ENCODE data around the gene EHD2.

DNA sequence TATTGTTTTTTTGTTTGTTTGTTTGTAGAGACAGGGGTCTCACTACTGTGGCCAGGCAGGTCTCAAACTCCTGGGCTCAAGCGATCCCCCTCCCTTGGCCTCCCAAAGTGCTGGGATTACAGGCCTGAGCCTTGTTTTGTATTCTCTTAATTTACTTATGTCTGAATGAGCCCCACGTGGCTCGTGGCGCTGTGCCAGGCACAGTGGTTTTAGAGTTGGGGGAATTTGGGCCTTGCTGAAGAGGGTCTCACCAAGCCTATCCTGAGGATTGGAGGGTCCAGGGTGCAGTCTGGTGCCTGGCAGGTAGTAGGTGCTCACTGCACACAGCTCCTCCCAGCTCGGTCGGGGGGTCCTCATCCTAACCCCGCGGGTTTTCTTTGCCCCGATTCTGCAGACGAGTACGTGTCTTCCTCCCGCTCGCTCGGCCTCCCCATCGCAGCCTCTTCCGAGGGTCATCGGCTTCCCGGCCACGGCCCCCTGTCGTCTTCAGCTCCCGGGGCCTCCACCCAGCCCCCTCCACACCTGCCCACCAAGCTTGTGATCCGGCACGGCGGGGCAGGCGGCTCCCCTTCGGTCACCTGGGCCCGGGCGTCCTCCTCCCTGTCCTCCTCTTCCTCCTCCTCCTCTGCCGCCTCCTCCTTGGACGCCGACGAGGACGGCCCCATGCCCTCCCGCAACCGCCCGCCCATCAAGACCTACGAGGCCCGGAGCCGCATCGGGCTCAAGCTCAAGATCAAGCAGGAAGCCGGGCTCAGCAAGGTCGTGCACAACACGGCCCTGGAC, 12.1 kb upstream of the EHD2 start:
- TF ChIP-seq, protein P1, sequence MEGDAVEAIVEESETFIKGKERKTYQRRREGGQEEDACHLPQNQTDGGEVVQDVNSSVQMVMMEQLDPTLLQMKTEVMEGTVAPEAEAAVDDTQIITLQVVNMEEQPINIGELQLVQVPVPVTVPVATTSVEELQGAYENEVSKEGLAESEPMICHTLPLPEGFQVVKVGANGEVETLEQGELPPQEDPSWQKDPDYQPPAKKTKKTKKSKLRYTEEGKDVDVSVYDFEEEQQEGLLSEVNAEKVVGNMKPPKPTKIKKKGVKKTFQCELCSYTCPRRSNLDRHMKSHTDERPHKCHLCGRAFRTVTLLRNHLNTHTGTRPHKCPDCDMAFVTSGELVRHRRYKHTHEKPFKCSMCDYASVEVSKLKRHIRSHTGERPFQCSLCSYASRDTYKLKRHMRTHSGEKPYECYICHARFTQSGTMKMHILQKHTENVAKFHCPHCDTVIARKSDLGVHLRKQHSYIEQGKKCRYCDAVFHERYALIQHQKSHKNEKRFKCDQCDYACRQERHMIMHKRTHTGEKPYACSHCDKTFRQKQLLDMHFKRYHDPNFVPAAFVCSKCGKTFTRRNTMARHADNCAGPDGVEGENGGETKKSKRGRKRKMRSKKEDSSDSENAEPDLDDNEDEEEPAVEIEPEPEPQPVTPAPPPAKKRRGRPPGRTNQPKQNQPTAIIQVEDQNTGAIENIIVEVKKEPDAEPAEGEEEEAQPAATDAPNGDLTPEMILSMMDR (conservative IDR thresholded peaks at IDR 0.05 in 1 of 2, IDR thresholded peaks at IDR 0.05 in 1 of 2; ENCODE audit: extremely low read depth in 1 of 2, insufficient read depth in 1 of 2, low read depth in 1 of 2, low read length in 2 of 2), result no peak
- no peak for TF ChIP-seq EZH2 (IDR thresholded peaks at IDR 0.05; ENCODE audit: borderline replicate concordance, low read length)
